ENCODE results near the gene MICB. TPM values are rescaled to one million over a fixed set of nuclear protein-coding genes. Genes with fewer than 3 reads are reported as not detected.
"Not testable (repeated sequence)": the region's sequence is repeated elsewhere in the genome, so short reads cannot be mapped to it uniquely, and the experiment has no call there.

Gene MICB
- total and polyA plus RNA-seq, 9 donors: 0.48 to 10.6 (median 1.3) TPM

- intact Hi-C loops (cut with DNase I): no loop called here
- Histone ChIP-seq H3K27me3 (no peaks in the 10 kb centered on the region), H3K27ac (no peak overlapping the region), H3K4me1 (ENCODE audit: insufficient read depth) (no peaks in the 10 kb centered on the region), H3K36me3 (no peaks in the 10 kb centered on the region), H3K9me3 (no peaks in the 10 kb centered on the region), H3K4me3 (no peak overlapping the region)
- WGBS, 3 donors: 27 to 38% (median 33%) methylated on average over 16 of the region's 16 CpGs
- no peak for DNase-seq
- TF ChIP-seq, protein P1, sequence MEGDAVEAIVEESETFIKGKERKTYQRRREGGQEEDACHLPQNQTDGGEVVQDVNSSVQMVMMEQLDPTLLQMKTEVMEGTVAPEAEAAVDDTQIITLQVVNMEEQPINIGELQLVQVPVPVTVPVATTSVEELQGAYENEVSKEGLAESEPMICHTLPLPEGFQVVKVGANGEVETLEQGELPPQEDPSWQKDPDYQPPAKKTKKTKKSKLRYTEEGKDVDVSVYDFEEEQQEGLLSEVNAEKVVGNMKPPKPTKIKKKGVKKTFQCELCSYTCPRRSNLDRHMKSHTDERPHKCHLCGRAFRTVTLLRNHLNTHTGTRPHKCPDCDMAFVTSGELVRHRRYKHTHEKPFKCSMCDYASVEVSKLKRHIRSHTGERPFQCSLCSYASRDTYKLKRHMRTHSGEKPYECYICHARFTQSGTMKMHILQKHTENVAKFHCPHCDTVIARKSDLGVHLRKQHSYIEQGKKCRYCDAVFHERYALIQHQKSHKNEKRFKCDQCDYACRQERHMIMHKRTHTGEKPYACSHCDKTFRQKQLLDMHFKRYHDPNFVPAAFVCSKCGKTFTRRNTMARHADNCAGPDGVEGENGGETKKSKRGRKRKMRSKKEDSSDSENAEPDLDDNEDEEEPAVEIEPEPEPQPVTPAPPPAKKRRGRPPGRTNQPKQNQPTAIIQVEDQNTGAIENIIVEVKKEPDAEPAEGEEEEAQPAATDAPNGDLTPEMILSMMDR (IDR thresholded peaks at IDR 0.05): no peak
- TF ChIP-seq POLR2A (IDR thresholded peaks at IDR 0.05) (no peak), EP300 (IDR thresholded peaks at IDR 0.05) (no peak)
These were observed 7.7 kb upstream of the MICB start for GRCh38 chr6:31490115-31490873.

GRCh38 chr6:31493550-31493874, 4.4 kb upstream of the MICB start:
- H3K27me3 ChIP-seq; DNase-seq; H3K9me3 ChIP-seq; H3K4me3 ChIP-seq; H3K27ac ChIP-seq; H3K4me1 ChIP-seq (ENCODE audit: insufficient read depth); intact Hi-C loops (cut with DNase I); H3K36me3 ChIP-seq: not testable (repeated sequence)
- WGBS, 3 donors: 0 to 5% (median 1%) methylated on average over 2 of the region's 2 CpGs

DNA sequence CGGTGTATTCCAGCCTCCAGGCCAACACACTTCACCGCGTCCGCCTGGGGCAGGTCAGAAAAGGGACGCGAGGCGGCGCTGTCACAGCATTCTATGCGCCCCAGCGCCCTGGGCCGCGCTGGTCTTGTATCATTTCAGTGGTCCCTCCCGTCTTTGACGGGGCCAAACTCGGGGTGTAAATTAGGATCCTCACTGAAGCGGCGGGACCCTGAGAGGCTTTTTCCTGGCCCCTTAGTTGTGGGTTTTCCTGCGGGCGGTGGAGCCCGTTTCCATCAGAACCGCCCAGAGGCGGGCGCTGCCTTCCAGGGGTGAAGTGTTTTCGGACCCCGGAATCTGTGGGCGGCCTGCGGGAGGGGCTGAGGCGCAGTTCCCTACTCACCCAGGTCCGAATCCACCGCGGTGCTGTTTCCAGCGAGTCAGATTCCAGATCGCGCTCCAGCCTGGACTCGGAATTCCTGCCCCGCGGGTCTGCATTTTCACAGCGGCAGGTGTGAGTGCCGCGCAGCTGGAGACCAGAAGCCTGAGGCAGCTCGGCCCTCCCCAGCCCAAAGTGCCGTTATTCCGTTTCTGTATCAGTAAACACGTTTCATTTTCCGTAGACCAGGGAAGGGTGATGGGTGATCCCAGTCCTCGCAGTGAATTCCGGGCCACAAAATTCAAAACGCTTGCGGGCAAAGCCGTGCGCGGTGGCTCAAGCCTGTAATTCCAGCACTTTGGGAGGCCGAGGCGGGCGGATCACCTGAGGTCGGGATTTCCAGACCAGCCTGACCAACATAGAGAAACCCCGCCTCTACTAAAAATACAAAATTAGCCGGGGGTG, 3.9 kb upstream of the MICB start:
- no peak for TF ChIP-seq POLR2A (IDR thresholded peaks at IDR 0.05)
- TF ChIP-seq, protein P1 (IDR thresholded peaks at IDR 0.05): peak in 2 of 3 donors; percentile 14 to 69
- no peaks in the 10 kb centered on the region for H3K36me3 ChIP-seq
- H3K4me1 ChIP-seq (ENCODE audit: insufficient read depth): no peaks in the 10 kb centered on the region
- H3K27me3 ChIP-seq: no peaks in the 10 kb centered on the region
- DNase-seq: peak; percentile 32 to 71 (median 60)
- H3K27ac ChIP-seq: no peak overlapping the region
- peak overlapping the region; percentile 49 for H3K4me3 ChIP-seq
- no peaks in the 10 kb centered on the region for H3K9me3 ChIP-seq
- intact Hi-C loops (cut with DNase I): no loop called here
- WGBS, 3 donors: 1 to 2% (median 1%) methylated on average over 58 of the region's 58 CpGs

GRCh38 chr6:31495580-31495979, 2.4 kb upstream of the MICB start:
- intact Hi-C loops (cut with DNase I): no loop called here
- WGBS, 3 donors: 46 to 54% (median 51%) methylated on average over 2 of the region's 2 CpGs
- no peaks in the 10 kb centered on the region for H3K27me3 ChIP-seq
- no peaks in the 10 kb centered on the region for H3K4me1 ChIP-seq (ENCODE audit: insufficient read depth)
- no peaks in the 10 kb centered on the region for H3K36me3 ChIP-seq
- no peak overlapping the region for H3K4me3 ChIP-seq
- DNase-seq: no peak
- H3K27ac ChIP-seq: no peak overlapping the region
- H3K9me3 ChIP-seq: no peaks in the 10 kb centered on the region
- TF ChIP-seq POLR2A (IDR thresholded peaks at IDR 0.05) (no peak), EP300 (IDR thresholded peaks at IDR 0.05) (no peak)
- TF ChIP-seq, protein P1 (IDR thresholded peaks at IDR 0.05): no peak

DNA sequence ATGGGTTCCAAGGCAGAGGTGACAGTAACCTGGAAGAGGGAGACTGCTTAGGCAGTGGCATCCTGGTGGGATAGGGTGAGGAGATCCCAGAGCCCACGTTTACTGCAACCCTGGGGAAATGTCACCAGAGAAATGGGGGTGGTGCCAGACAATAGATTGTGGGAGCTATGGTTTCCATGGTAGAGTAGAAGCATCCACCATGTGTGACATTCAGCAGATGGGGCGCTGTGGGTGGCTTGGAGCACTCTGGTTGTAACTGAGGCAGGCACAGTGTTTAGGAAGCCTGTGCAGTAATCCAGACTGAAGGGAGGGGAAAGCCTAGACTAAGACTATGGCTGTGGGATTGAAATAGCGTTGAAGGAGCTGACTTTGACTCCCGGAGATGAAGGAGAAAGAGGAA, 1.1 kb upstream of the MICB start:
- H3K9me3 ChIP-seq; H3K4me3 ChIP-seq; H3K4me1 ChIP-seq (ENCODE audit: insufficient read depth); H3K27ac ChIP-seq; H3K36me3 ChIP-seq; DNase-seq; H3K27me3 ChIP-seq; intact Hi-C loops (cut with DNase I): not testable (repeated sequence)
- WGBS, 3 donors: 40 to 57% (median 46%) methylated on average over 4 of the region's 4 CpGs
